ENCODE results near the gene ALK.
"Not testable (repeated sequence)": the region's sequence is repeated elsewhere in the genome, so short reads cannot be mapped to it uniquely, and the experiment has no call there.

The ALK gene

GRCh38 chr2:29253026-29253425 is 668.4 kb downstream of the ALK start:
- Mint-ChIP-seq H3K27ac (no peak overlapping the region), H3K4me1 (ENCODE audit: low read depth) (no peaks in the 10 kb centered on the region), H3K9me3 (ENCODE audit: low read depth) (no peaks in the 10 kb centered on the region), H3K4me3 (no peak overlapping the region), H3K36me3 (no peaks in the 10 kb centered on the region), H3K27me3 (peaks cover 3% of the 10 kb centered on the region)

- no peaks in the 10 kb centered on the region for H3K9me3 Mint-ChIP-seq (ENCODE audit: low read depth)
- no peak overlapping the region for H3K4me3 Mint-ChIP-seq
- no peaks in the 10 kb centered on the region for H3K4me1 Mint-ChIP-seq (ENCODE audit: low read depth)
- H3K27me3 Mint-ChIP-seq: peaks cover 3% of the 10 kb centered on the region
- no peak overlapping the region for H3K27ac Mint-ChIP-seq
- H3K36me3 Mint-ChIP-seq: no peaks in the 10 kb centered on the region
These were observed 670.0 kb downstream of the ALK start for GRCh38 chr2:29251406-29251805.

- no peak overlapping the region for H3K4me3 Mint-ChIP-seq
- H3K36me3 Mint-ChIP-seq: no peaks in the 10 kb centered on the region
- no peaks in the 10 kb centered on the region for H3K9me3 Mint-ChIP-seq (ENCODE audit: low read depth)
- H3K27me3 Mint-ChIP-seq: peaks cover 3% of the 10 kb centered on the region
- H3K4me1 Mint-ChIP-seq (ENCODE audit: low read depth): no peaks in the 10 kb centered on the region
- no peak overlapping the region for H3K27ac Mint-ChIP-seq
These were observed 670.4 kb downstream of the ALK start for GRCh38 chr2:29250977-29251376.

DNA sequence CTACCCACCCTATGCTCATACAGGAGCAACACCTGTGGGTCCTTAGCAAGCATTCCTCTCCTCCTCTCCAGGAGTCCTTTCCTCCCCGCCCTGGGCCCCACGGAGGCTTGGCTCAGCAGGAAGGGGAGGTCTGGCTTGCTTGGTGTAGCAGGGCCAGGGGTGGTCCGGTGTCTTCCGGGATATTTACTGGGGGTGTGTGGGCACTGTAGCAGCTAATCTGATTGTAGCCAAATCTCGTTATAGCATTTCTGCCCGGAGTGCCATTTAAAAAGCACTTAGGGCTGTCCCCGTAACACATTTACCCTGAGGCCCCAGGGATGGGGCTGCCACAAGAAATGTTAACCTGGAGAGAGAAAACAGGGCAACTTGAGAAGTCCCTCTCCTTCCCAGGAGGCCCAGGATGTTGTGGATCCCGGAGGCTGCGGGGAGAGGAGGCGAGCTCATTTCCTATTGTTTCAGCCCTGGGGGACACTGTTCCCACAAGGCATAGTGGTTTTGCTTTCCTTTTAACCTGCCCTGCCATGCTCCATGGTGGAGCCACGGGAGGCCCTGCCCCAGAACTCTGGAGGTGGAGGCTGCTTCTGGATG is 671.6 kb downstream of the ALK start:
- no peak overlapping the region for H3K27ac Mint-ChIP-seq
- H3K9me3 Mint-ChIP-seq (ENCODE audit: low read depth): no peaks in the 10 kb centered on the region
- peaks cover 3% of the 10 kb centered on the region for H3K27me3 Mint-ChIP-seq
- no peak overlapping the region for H3K4me3 Mint-ChIP-seq
- no peaks in the 10 kb centered on the region for H3K4me1 Mint-ChIP-seq (ENCODE audit: low read depth)
- H3K36me3 Mint-ChIP-seq: no peaks in the 10 kb centered on the region

- Mint-ChIP-seq H3K27ac (no peak overlapping the region), H3K36me3 (no peaks in the 10 kb centered on the region), H3K4me3 (no peak overlapping the region), H3K4me1 (ENCODE audit: low read depth) (no peaks in the 10 kb centered on the region), H3K9me3 (ENCODE audit: low read depth) (no peaks in the 10 kb centered on the region), H3K27me3 (peaks cover 2% of the 10 kb centered on the region)
These were observed 674.0 kb downstream of the ALK start for GRCh38 chr2:29247336-29247914.

DNA sequence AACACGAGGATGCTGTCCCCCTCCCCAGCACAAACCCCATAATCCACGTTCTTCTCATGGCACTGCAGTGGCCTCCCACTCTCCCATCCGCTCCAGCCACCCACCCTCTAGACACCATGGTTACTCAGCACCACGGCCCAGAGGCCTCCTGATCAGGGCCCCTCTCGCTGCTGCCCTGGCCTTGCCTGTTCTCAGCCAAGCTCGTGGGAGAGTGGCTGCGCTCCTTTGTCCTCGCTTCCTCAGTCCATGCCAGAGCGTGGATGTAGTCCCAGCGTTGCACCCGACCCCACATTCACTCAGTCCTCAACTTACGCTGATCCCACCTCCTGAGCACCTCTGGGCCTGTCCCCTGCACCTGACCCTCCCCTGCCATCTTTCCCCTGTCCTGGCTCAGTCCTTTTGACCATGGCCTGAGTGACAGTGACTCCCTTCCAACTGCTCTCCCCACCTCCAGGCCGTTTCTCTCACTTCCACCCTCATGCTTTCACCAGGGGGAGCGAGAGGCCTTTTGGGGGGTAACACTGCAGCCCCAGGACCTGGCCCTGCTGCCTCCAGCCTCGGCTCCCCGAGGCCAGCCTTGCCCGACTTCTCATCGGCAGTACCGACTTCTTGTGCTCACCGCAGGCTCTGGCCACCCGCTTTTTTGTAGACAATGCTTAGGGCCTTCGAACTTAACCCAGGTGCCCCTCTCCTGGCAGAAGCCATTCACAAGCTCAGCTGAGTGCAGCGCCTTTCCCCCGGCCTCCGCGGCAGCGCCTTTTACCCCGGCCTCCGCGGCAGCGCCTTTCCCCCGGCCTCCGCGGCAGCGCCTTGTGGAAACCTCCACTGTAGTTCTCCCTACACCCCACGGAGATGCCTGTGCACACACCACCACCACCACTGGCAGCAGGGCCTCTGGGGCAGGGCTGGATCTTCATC is 674.7 kb downstream of the ALK start:
- no peaks in the 10 kb centered on the region for H3K4me1 Mint-ChIP-seq (ENCODE audit: low read depth)
- no peaks in the 10 kb centered on the region for H3K36me3 Mint-ChIP-seq
- no peak overlapping the region for H3K4me3 Mint-ChIP-seq
- H3K9me3 Mint-ChIP-seq (ENCODE audit: low read depth): no peaks in the 10 kb centered on the region
- H3K27ac Mint-ChIP-seq: no peak overlapping the region
- no peaks in the 10 kb centered on the region for H3K27me3 Mint-ChIP-seq

- no peak overlapping the region for H3K27ac Mint-ChIP-seq
- H3K27me3 Mint-ChIP-seq: peaks cover 3% of the 10 kb centered on the region
- H3K9me3 Mint-ChIP-seq (ENCODE audit: low read depth): no peaks in the 10 kb centered on the region
- no peaks in the 10 kb centered on the region for H3K4me1 Mint-ChIP-seq (ENCODE audit: low read depth)
- H3K36me3 Mint-ChIP-seq: no peaks in the 10 kb centered on the region
- no peak overlapping the region for H3K4me3 Mint-ChIP-seq
These were observed 675.5 kb downstream of the ALK start for GRCh38 chr2:29245742-29246382.

DNA sequence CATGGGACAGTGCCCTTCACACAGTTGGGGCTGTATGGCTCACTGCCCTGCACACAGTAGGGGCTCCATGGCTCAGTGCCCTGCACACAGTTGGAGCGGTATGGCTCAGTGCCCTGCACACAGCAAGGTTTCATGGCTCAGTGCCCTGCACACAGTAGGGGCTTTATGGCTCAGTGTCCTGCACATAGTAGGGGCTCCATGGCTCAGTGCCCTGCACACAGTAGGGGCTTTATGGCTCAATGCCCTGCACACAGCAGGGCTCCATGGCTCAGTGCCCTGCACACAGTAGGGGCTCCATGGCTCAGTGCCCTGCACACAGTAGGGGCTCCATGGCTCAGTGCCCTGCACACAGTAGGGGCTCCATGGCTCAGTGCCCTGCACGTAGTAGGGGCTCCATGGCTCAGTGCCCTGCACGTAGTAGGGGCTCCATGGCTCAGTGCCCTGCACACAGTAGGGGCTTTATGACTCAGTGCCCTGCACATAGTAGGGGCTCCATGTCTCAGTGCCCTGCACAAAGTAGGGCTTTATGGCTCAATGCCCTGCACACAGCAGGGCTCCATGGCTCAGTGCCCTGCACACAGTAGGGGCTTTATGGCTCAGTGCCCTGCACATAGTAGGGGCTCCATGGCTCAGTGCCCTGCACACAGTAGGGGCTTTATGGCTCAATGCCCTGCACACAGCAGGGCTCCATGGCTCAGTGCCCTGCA is 676.2 kb downstream of the ALK start:
- H3K4me3 Mint-ChIP-seq; H3K9me3 Mint-ChIP-seq (ENCODE audit: low read depth); H3K27ac Mint-ChIP-seq; H3K27me3 Mint-ChIP-seq; H3K36me3 Mint-ChIP-seq; H3K4me1 Mint-ChIP-seq (ENCODE audit: low read depth): not testable (repeated sequence)

DNA sequence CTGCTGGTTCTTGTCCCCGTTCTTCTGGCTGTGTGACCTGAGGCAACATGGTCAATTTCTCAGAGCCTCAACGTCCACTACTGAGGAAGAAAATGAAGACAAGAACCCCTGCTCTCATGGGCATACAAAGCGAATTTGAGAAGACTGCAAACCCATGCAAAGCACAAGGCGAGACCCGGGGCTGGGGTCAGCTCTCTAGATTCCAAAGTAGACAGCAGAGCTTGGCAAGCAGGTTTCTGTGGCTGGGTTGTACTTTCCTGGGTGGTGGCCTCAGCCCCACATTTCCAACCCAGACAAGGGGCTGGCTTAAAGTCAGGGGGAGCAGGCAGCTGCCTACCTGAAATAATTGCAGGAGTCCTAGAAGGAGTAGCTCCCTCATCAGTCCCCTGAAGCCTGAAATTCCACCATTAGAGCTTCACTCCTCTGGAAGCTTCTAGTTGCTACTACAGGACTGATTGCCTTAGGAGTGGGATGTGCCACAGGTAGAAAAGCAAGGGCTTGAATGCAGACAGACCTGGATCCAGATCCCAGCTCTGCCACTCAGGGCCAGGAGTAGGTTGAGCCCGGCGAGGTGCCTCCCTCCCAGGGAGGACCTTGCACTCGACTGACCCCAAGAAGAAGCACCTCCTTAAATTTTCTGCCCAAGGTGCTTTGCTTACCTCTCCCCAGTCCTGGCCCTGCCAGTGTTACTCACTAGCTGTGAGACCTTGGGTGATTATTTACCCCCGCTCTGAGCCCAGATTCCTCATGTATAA is 678.6 kb downstream of the ALK start:
- no peaks in the 10 kb centered on the region for H3K36me3 Mint-ChIP-seq
- no peaks in the 10 kb centered on the region for H3K4me1 Mint-ChIP-seq (ENCODE audit: low read depth)
- H3K27me3 Mint-ChIP-seq: peaks cover 8% of the 10 kb centered on the region
- H3K27ac Mint-ChIP-seq: no peak overlapping the region
- H3K4me3 Mint-ChIP-seq: no peak overlapping the region
- H3K9me3 Mint-ChIP-seq (ENCODE audit: low read depth): no peaks in the 10 kb centered on the region

- Mint-ChIP-seq H3K4me3 (no peak overlapping the region), H3K9me3 (ENCODE audit: low read depth) (no peaks in the 10 kb centered on the region), H3K27ac (no peak overlapping the region), H3K27me3 (peaks cover 10% of the 10 kb centered on the region), H3K36me3 (no peaks in the 10 kb centered on the region), H3K4me1 (ENCODE audit: low read depth) (no peaks in the 10 kb centered on the region)
These were observed 679.3 kb downstream of the ALK start for GRCh38 chr2:29241955-29242565.

GRCh38 chr2:29241341-29241740 is 680.0 kb downstream of the ALK start:
- H3K27me3 Mint-ChIP-seq: peaks cover 12% of the 10 kb centered on the region
- no peaks in the 10 kb centered on the region for H3K9me3 Mint-ChIP-seq (ENCODE audit: low read depth)
- no peak overlapping the region for H3K4me3 Mint-ChIP-seq
- no peaks in the 10 kb centered on the region for H3K4me1 Mint-ChIP-seq (ENCODE audit: low read depth)
- no peak overlapping the region for H3K27ac Mint-ChIP-seq
- H3K36me3 Mint-ChIP-seq: no peaks in the 10 kb centered on the region

DNA sequence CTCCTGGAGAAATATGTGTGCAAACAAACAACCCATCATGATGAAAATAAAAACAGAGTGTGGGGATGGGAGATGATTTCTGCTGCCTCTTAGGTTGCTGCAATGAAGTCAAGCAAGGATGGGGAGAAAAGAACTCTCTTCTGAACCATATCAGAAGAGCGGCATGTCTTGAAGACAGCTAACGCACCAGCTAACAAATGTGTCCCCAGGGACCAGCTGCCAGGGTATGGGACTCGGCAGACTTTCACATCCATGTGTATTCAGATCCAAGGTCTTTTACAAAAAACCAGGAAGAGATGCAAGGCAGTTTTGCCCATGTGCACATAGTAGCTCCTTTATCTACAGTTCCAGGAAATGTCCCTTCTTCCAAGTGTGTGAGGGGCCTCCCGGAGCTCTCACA is 680.8 kb downstream of the ALK start:
- H3K9me3 Mint-ChIP-seq (ENCODE audit: low read depth): no peaks in the 10 kb centered on the region
- H3K4me3 Mint-ChIP-seq: no peak overlapping the region
- H3K27ac Mint-ChIP-seq: no peak overlapping the region
- no peaks in the 10 kb centered on the region for H3K36me3 Mint-ChIP-seq
- H3K4me1 Mint-ChIP-seq (ENCODE audit: low read depth): no peaks in the 10 kb centered on the region
- H3K27me3 Mint-ChIP-seq: peaks cover 12% of the 10 kb centered on the region

- peaks cover 12% of the 10 kb centered on the region for H3K27me3 Mint-ChIP-seq
- H3K4me3 Mint-ChIP-seq: no peak overlapping the region
- no peaks in the 10 kb centered on the region for H3K4me1 Mint-ChIP-seq (ENCODE audit: low read depth)
- no peaks in the 10 kb centered on the region for H3K36me3 Mint-ChIP-seq
- no peak overlapping the region for H3K27ac Mint-ChIP-seq
- no peaks in the 10 kb centered on the region for H3K9me3 Mint-ChIP-seq (ENCODE audit: low read depth)
These were observed 682.0 kb downstream of the ALK start for GRCh38 chr2:29239209-29239960.
